Osteoblast (primary cell): ENCODE measurements around the gene CTBP2. TPM values are rescaled to one million over a fixed set of nuclear protein-coding genes. Genes with fewer than 3 reads are reported as not detected.
A peak's percentile ranks its signal among the peaks of the same experiment; 100 is the strongest.

ENCODE experiments used
- DNase-seq: peaks from one replicate; pipeline ENCODE4 v3.0.0; 2011; ENCODE audit warnings: low spot score, mixed read lengths; ENCODE audit not compliant: insufficient read length; ENCODE audit errors: missing footprints
- H2AFZ ChIP-seq: 2 replicates; pipeline ENCODE4 v1.6.0; 2011; ENCODE audit warnings: mild to moderate bottlenecking, low read length
- H3K27ac ChIP-seq: 2 replicates; pipeline ENCODE4 v1.5.1; 2011; ENCODE audit warnings: mild to moderate bottlenecking, low read depth, low read length, moderate library complexity
- H3K27me3 ChIP-seq: 2 replicates; pipeline ENCODE4 v1.6.0; 2012; ENCODE audit warnings: mild to moderate bottlenecking, control low read depth, inconsistent platforms, low read length, moderate library complexity; ENCODE audit not compliant: insufficient read depth
- H3K36me3 ChIP-seq: 2 replicates; pipeline ENCODE4 v1.5.1; 2011; ENCODE audit warnings: mild to moderate bottlenecking, low read length, control low read depth, moderate library complexity; ENCODE audit not compliant: insufficient read depth
- H3K4me1 ChIP-seq: 2 replicates; pipeline ENCODE4 v1.5.1; 2011; ENCODE audit warnings: mild to moderate bottlenecking, low read length, control low read depth, moderate library complexity; ENCODE audit not compliant: insufficient read depth
- H3K4me2 ChIP-seq: 2 replicates; pipeline ENCODE4 v1.6.0; 2011; ENCODE audit warnings: mild to moderate bottlenecking, low read length; ENCODE audit not compliant: insufficient read depth
- H3K4me3 ChIP-seq: fragments of 200-600 bp; sonication (generic); 3 replicates; pipeline ENCODE4 v1.5.1; 2012; ENCODE audit warnings: mild to moderate bottlenecking, low read length, inconsistent platforms; ENCODE audit not compliant: insufficient read depth
- H3K79me2 ChIP-seq: 2 replicates; pipeline ENCODE4 v1.6.0; 2012; ENCODE audit warnings: mild to moderate bottlenecking, low read length, control low read depth, inconsistent platforms; ENCODE audit not compliant: insufficient read depth
- H3K9me3 ChIP-seq: 2 replicates; pipeline ENCODE4 v1.5.1; 2011; ENCODE audit warnings: low read depth, low read length, control low read depth
- H4K20me1 ChIP-seq: 2 replicates; pipeline ENCODE4 v1.6.0; 2012; ENCODE audit warnings: mild to moderate bottlenecking, low read length, control low read depth; ENCODE audit not compliant: insufficient read depth
- CTCF ChIP-seq: IDR thresholded peaks from 2 replicates; pipeline ENCODE4 v1.5.1; 2011; ENCODE audit warnings: mild to moderate bottlenecking, low read depth, low read length, moderate library complexity; ENCODE audit errors: extremely low read depth
- total RNA-seq: library from RNA; depleted of rRNA; stranded (reverse); fragments of >200 nt; gene quantifications from 2 replicates; pipeline ENCODE4 v1.2.3, GENCODE V29; 2012

The CTBP2 gene
- total RNA-seq, 1 donor, result 65.9 TPM

GRCh38 chr10:125091891-125092290, 68.5 kb downstream of the CTBP2 start:
- DNase-seq, result no peak
- Histone ChIP-seq H3K4me2 (no peak overlapping the region), H2AFZ (no peak overlapping the region), H3K36me3 (peaks cover 14% of the 10 kb centered on the region), H3K4me3 (no peak overlapping the region), H3K9me3 (no peaks in the 10 kb centered on the region), H4K20me1 (peaks cover 52% of the 10 kb centered on the region), H3K79me2 (peaks cover 94% of the 10 kb centered on the region), H3K4me1 (peaks cover 28% of the 10 kb centered on the region), H3K27me3 (no peaks in the 10 kb centered on the region), H3K27ac (no peak overlapping the region)
- TF ChIP-seq CTCF, result no peak

GRCh38 chr10:125089469-125089868, 70.9 kb downstream of the CTBP2 start:
- Histone ChIP-seq H3K4me2 (no peak overlapping the region), H3K27ac (no peak overlapping the region), H4K20me1 (peaks cover 47% of the 10 kb centered on the region), H3K36me3 (peaks cover 14% of the 10 kb centered on the region), H3K4me1 (peaks cover 41% of the 10 kb centered on the region), H3K9me3 (no peaks in the 10 kb centered on the region), H3K79me2 (peaks cover 74% of the 10 kb centered on the region), H3K4me3 (no peak overlapping the region), H2AFZ (no peak overlapping the region), H3K27me3 (no peaks in the 10 kb centered on the region)
- no peak for TF ChIP-seq CTCF
- no peak for DNase-seq

- H4K20me1 ChIP-seq, result peaks cover 34% of the 10 kb centered on the region
- no peak overlapping the region for H3K4me2 ChIP-seq
- TF ChIP-seq CTCF, result no peak
- peaks cover 14% of the 10 kb centered on the region for H3K36me3 ChIP-seq
- peaks cover 67% of the 10 kb centered on the region for H3K79me2 ChIP-seq
- no peak for DNase-seq
- no peak overlapping the region for H3K4me3 ChIP-seq
- no peak overlapping the region for H2AFZ ChIP-seq
- no peaks in the 10 kb centered on the region for H3K27me3 ChIP-seq
- H3K4me1 ChIP-seq, result peaks cover 42% of the 10 kb centered on the region
- H3K27ac ChIP-seq, result peak overlapping the region; percentile 11
- no peaks in the 10 kb centered on the region for H3K9me3 ChIP-seq
These were observed 72.5 kb downstream of the CTBP2 start for GRCh38 chr10:125087897-125088215.

GRCh38 chr10:125087191-125087896, 73.0 kb downstream of the CTBP2 start:
- TF ChIP-seq CTCF, result no peak
- Histone ChIP-seq H3K27me3 (no peaks in the 10 kb centered on the region), H3K27ac (peak overlapping the region; percentile 11), H2AFZ (no peak overlapping the region), H4K20me1 (peaks cover 28% of the 10 kb centered on the region), H3K36me3 (peaks cover 14% of the 10 kb centered on the region), H3K4me2 (no peak overlapping the region), H3K4me1 (peaks cover 37% of the 10 kb centered on the region), H3K9me3 (no peaks in the 10 kb centered on the region), H3K79me2 (peaks cover 67% of the 10 kb centered on the region), H3K4me3 (no peak overlapping the region)
- no peak for DNase-seq
